ENCODE results near the gene AOC1. TPM values are rescaled to one million over a fixed set of nuclear protein-coding genes. Genes with fewer than 3 reads are reported as not detected.
A peak's percentile ranks its signal among the peaks of the same experiment; 100 is the strongest.

The AOC1 gene
- total and polyA plus RNA-seq, 2 of the 4 experiments (the other 2 are of a cell fraction), result not detected

DNA sequence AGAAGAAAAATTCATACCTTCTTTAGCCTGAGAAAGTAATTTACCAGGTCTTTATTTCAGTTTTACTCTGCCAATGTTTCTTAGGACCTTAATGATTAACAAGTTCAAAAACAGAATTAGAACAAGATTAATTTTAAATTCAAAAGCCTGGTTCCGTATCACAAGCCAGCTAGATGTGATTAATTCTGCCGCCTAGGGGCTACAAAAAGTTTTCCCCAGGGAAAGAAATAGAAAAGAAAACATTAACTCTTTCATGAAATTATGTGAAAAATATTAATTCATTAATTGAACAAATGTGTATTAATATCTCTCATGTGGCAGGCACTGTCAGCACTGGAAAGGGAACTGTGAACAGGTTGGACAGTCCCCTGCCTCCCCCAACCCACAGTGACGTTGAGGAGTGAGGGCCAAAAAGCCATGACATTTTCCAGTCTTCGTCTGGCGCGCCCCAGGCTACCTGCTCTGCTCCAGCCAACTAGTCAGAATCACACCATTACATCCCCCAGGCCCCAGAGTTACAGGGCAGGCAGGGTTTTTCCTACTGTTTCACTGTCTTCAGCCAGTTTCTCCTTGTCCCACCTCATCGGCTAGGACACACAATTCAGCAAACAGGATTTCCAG lies 31.6 kb upstream of the AOC1 start:
- H2BK20ac ChIP-seq (ENCODE audit: low read depth, low read length), result no peak overlapping the region
- H2BK15ac ChIP-seq (ENCODE audit: low read depth, low read length), result no peak overlapping the region
- H3K27ac ChIP-seq (ENCODE audit: insufficient read depth, low read length), result no peak overlapping the region
- dilution Hi-C loops (cut with HindIII; ENCODE audit: low sequenced_read_pairs, unreplicated experiment) (no loop called here), in situ Hi-C loops (cut with MboI; ENCODE audit: low sequenced_read_pairs) (no loop called here), intact Hi-C loops (cut with micrococcal nuclease) (loop anchor here (2.0 kb wide), 1 partner anchor 22 kb away; no protein-coding TSS in a partner anchor)
- no peak overlapping the region for H4K8ac ChIP-seq (ENCODE audit: low read depth in 2 of 2, low read length in 2 of 2)
- TF ChIP-seq RAD21 (IDR thresholded peaks at IDR 0.05; ENCODE audit: low read length) (no peak), BHLHE40 (IDR thresholded peaks at IDR 0.05; ENCODE audit: low read depth, low read length) (no peak), CHD1 (IDR thresholded peaks at IDR 0.05; ENCODE audit: low read depth, low read length) (no peak), MXI1 (IDR thresholded peaks at IDR 0.05; ENCODE audit: borderline replicate concordance, low read depth, low read length) (no peak), FOS (IDR thresholded peaks at IDR 0.05; ENCODE audit: low read depth, low read length) (no peak), CEBPB (IDR thresholded peaks at IDR 0.05; ENCODE audit: low read depth, low read length) (no peak), POLR2A (IDR thresholded peaks at IDR 0.05; ENCODE audit: low read depth, low read length) (no peak), RCOR1 (IDR thresholded peaks at IDR 0.05; ENCODE audit: insufficient replicate concordance, low read length) (no peak), NFE2L2 (IDR thresholded peaks at IDR 0.05; ENCODE audit: low read depth, low read length) (no peak), MAFK (IDR thresholded peaks at IDR 0.05; ENCODE audit: low read depth, low read length) (no peak), RFX5 (IDR thresholded peaks at IDR 0.05; ENCODE audit: low read depth, low read length) (no peak), SMC3 (IDR thresholded peaks at IDR 0.05; ENCODE audit: low read depth, low read length) (no peak), MAZ (IDR thresholded peaks at IDR 0.05; ENCODE audit: borderline replicate concordance, low read depth, low read length) (no peak)
- TF ChIP-seq, protein P1, sequence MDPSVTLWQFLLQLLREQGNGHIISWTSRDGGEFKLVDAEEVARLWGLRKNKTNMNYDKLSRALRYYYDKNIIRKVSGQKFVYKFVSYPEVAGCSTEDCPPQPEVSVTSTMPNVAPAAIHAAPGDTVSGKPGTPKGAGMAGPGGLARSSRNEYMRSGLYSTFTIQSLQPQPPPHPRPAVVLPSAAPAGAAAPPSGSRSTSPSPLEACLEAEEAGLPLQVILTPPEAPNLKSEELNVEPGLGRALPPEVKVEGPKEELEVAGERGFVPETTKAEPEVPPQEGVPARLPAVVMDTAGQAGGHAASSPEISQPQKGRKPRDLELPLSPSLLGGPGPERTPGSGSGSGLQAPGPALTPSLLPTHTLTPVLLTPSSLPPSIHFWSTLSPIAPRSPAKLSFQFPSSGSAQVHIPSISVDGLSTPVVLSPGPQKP (IDR thresholded peaks at IDR 0.05; ENCODE audit: borderline replicate concordance, low read depth, low read length), result no peak
- TF ChIP-seq, protein P2, sequence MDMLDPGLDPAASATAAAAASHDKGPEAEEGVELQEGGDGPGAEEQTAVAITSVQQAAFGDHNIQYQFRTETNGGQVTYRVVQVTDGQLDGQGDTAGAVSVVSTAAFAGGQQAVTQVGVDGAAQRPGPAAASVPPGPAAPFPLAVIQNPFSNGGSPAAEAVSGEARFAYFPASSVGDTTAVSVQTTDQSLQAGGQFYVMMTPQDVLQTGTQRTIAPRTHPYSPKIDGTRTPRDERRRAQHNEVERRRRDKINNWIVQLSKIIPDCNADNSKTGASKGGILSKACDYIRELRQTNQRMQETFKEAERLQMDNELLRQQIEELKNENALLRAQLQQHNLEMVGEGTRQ (IDR thresholded peaks at IDR 0.05; ENCODE audit: low read depth, low read length), result no peak
- TF ChIP-seq, protein P3, sequence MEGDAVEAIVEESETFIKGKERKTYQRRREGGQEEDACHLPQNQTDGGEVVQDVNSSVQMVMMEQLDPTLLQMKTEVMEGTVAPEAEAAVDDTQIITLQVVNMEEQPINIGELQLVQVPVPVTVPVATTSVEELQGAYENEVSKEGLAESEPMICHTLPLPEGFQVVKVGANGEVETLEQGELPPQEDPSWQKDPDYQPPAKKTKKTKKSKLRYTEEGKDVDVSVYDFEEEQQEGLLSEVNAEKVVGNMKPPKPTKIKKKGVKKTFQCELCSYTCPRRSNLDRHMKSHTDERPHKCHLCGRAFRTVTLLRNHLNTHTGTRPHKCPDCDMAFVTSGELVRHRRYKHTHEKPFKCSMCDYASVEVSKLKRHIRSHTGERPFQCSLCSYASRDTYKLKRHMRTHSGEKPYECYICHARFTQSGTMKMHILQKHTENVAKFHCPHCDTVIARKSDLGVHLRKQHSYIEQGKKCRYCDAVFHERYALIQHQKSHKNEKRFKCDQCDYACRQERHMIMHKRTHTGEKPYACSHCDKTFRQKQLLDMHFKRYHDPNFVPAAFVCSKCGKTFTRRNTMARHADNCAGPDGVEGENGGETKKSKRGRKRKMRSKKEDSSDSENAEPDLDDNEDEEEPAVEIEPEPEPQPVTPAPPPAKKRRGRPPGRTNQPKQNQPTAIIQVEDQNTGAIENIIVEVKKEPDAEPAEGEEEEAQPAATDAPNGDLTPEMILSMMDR (conservative IDR thresholded peaks at IDR 0.05; ENCODE audit: low read depth, low read length), result no peak
- 79% methylated on average over 5 of the region's 7 CpGs; no CpG with 5 or more reads in 1 of the 2 experiments for WGBS, 2 experiments (ENCODE audit: extremely low coverage in 2 of 2, insufficient read length in 1 of 2)
- no TSS peak for BruUV-seq (replicated peaks)
- H4K91ac ChIP-seq (ENCODE audit: insufficient read depth, low read depth, low read length), result no peak overlapping the region
- no peak overlapping the region for H3K4me3 ChIP-seq (ENCODE audit: insufficient read depth, low read depth, low read length)
- CTCF ChIA-PET, result no interaction called here
- no peak overlapping the region for H3K4me2 ChIP-seq (ENCODE audit: low read depth, low read length)
- H3K9me1 ChIP-seq (ENCODE audit: insufficient read depth, low read length), result no peaks in the 10 kb centered on the region
- ATAC-seq (ENCODE audit: low read depth), result no peak
- no peak overlapping the region for H3K4ac ChIP-seq (ENCODE audit: low read depth, low read length)
- H2BK5ac ChIP-seq (ENCODE audit: low read depth, low read length, poor library complexity, severe bottlenecking), result no peak overlapping the region
- POLR2A ChIA-PET (ENCODE audit: unreplicated experiment), result no interaction called here
- no peak overlapping the region for H2AK9ac ChIP-seq (replicated peaks; ENCODE audit: low read depth, low read length, poor library complexity)
- no peak overlapping the region for H2AK5ac ChIP-seq (ENCODE audit: low read depth, low read length)
- no peaks in the 10 kb centered on the region; the same call in 1 of the 2 replicates for H3K4me1 ChIP-seq (ENCODE audit: control insufficient read depth, insufficient read depth, low read length)
- no peak overlapping the region; the same call in 1 of the 2 replicates for H4K5ac ChIP-seq (ENCODE audit: low read depth, low read length)
- no peaks in the 10 kb centered on the region for H3K36me3 ChIP-seq (ENCODE audit: control insufficient read depth, insufficient read depth, low read length)
- H3K79me1 ChIP-seq (ENCODE audit: low read depth in 1 of 2, low read length in 2 of 2), result no peaks in the 10 kb centered on the region
- no peak overlapping the region for H3K23ac ChIP-seq (ENCODE audit: low read depth, low read length)
- H3K9ac ChIP-seq (ENCODE audit: low read depth, low read length), result no peak overlapping the region
- no peak overlapping the region for H2BK120ac ChIP-seq (ENCODE audit: low read depth, low read length)
- H3K14ac ChIP-seq (replicated peaks; ENCODE audit: low read depth, low read length), result no peak overlapping the region
- no peak overlapping the region; the same call in 1 of the 2 replicates for H3K18ac ChIP-seq (ENCODE audit: low read depth, low read length)
- no peaks in the 10 kb centered on the region for H3K27me3 ChIP-seq (ENCODE audit: control insufficient read depth, insufficient read depth, low read length)
- no peaks in the 10 kb centered on the region for H4K20me1 ChIP-seq (ENCODE audit: insufficient read depth, low read length)
- H3K9me3 ChIP-seq (ENCODE audit: control insufficient read depth, insufficient read depth, low read length), result peaks cover 3% of the 10 kb centered on the region; the same call in 1 of the 2 replicates
- peak overlapping the region; percentile 2 for H2AFZ ChIP-seq (replicated peaks; ENCODE audit: low read length, poor library complexity)
- no peak for DNase-seq
- no peak overlapping the region for H3K56ac ChIP-seq (ENCODE audit: extremely low read depth, insufficient read depth, low read length)
